ENCODE results near the gene ODF4.
"Not testable (repeated sequence)": the region's sequence is repeated elsewhere in the genome, so short reads cannot be mapped to it uniquely, and the experiment has no call there.

ODF4 gene

GRCh38 chr17:8387914-8388651 lies 48.4 kb downstream of the ODF4 start:
- intact Hi-C loops (cut with DNase I): no loop called here
- no peak for DNase-seq

- intact Hi-C loops (cut with DNase I): no loop called here
- no peak for DNase-seq
These were observed 52.1 kb downstream of the ODF4 start for GRCh38 chr17:8391711-8392110.

- intact Hi-C loops (cut with DNase I): no loop called here
- DNase-seq: no peak
These were observed 52.6 kb downstream of the ODF4 start for GRCh38 chr17:8392274-8392673.

- intact Hi-C loops (cut with DNase I): no loop called here
- DNase-seq: no peak
These were observed 53.2 kb downstream of the ODF4 start for GRCh38 chr17:8392674-8393469.

- DNase-seq: no peak
- intact Hi-C loops (cut with DNase I): no loop called here
These were observed 54.0 kb downstream of the ODF4 start for GRCh38 chr17:8393470-8394231.

- DNase-seq; intact Hi-C loops (cut with DNase I): not testable (repeated sequence)
These were observed 54.9 kb downstream of the ODF4 start for GRCh38 chr17:8394497-8394896.
